Measurements from ENCODE around the gene CORO2A. TPM values are rescaled to one million over a fixed set of nuclear protein-coding genes. Genes with fewer than 3 reads are reported as not detected.

CORO2A gene
- total and polyA plus RNA-seq, 2 of the 13 experiments (the other 11 are each of a cell fraction or from before 2014, with no cell fraction given), result 14.4 to 15.3 TPM

GRCh38 chr9:98176391-98177259 lies 15.8 kb downstream of the CORO2A start (continued):
- TF ChIP-seq ZNF629 (CRISPR knock-in tag; conservative IDR thresholded peaks at IDR 0.05) (no peak), ZBTB4 (CRISPR knock-in tag; IDR thresholded peaks at IDR 0.05; ENCODE audit: borderline replicate concordance) (no peak), KLF12 (CRISPR knock-in tag; IDR thresholded peaks at IDR 0.05; ENCODE audit: borderline replicate concordance) (no peak), SATB2 (CRISPR knock-in tag; IDR thresholded peaks at IDR 0.05) (no peak), TCF12 (IDR thresholded peaks at IDR 0.05) (no peak), TCF12 (CRISPR knock-in tag; IDR thresholded peaks at IDR 0.05) (no peak), ZFP41 (CRISPR knock-in tag; IDR thresholded peaks at IDR 0.05; ENCODE audit: borderline replicate concordance) (no peak), FOXC1 (CRISPR knock-in tag; IDR thresholded peaks at IDR 0.05; ENCODE audit: borderline replicate concordance) (no peak), ZBTB21 (CRISPR knock-in tag; IDR thresholded peaks at IDR 0.05) (no peak), TOPORS (CRISPR knock-in tag; IDR thresholded peaks at IDR 0.05) (no peak), ZNF431 (CRISPR knock-in tag; IDR thresholded peaks at IDR 0.05; ENCODE audit: borderline replicate concordance, low read depth) (no peak), PAWR (CRISPR knock-in tag; IDR thresholded peaks at IDR 0.05; ENCODE audit: borderline replicate concordance) (no peak), GATAD2A (CRISPR knock-in tag; IDR thresholded peaks at IDR 0.05) (peak; percentile 42; the same call in 1 of the 2 replicates), RXRB (CRISPR knock-in tag; IDR thresholded peaks at IDR 0.05; ENCODE audit: borderline replicate concordance) (peak; percentile 47; the same call in 1 of the 2 replicates), NFIB (CRISPR knock-in tag; IDR thresholded peaks at IDR 0.05; ENCODE audit: borderline replicate concordance) (no peak), ZNF354B (CRISPR knock-in tag; IDR thresholded peaks at IDR 0.05) (no peak)
- TF ChIP-seq, protein P1, sequence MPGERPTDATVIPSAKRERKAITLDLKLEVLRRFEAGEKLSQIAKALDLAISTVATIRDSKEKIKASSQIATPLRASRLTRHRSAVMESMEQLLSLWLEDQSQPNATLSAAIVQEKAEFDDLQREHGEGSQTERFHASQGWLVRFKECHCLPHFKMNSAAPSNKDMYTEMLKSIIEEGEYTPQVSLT (CRISPR knock-in tag; IDR thresholded peaks at IDR 0.05; ENCODE audit: borderline replicate concordance, low read depth), result no peak
- TF ChIP-seq, protein P2, sequence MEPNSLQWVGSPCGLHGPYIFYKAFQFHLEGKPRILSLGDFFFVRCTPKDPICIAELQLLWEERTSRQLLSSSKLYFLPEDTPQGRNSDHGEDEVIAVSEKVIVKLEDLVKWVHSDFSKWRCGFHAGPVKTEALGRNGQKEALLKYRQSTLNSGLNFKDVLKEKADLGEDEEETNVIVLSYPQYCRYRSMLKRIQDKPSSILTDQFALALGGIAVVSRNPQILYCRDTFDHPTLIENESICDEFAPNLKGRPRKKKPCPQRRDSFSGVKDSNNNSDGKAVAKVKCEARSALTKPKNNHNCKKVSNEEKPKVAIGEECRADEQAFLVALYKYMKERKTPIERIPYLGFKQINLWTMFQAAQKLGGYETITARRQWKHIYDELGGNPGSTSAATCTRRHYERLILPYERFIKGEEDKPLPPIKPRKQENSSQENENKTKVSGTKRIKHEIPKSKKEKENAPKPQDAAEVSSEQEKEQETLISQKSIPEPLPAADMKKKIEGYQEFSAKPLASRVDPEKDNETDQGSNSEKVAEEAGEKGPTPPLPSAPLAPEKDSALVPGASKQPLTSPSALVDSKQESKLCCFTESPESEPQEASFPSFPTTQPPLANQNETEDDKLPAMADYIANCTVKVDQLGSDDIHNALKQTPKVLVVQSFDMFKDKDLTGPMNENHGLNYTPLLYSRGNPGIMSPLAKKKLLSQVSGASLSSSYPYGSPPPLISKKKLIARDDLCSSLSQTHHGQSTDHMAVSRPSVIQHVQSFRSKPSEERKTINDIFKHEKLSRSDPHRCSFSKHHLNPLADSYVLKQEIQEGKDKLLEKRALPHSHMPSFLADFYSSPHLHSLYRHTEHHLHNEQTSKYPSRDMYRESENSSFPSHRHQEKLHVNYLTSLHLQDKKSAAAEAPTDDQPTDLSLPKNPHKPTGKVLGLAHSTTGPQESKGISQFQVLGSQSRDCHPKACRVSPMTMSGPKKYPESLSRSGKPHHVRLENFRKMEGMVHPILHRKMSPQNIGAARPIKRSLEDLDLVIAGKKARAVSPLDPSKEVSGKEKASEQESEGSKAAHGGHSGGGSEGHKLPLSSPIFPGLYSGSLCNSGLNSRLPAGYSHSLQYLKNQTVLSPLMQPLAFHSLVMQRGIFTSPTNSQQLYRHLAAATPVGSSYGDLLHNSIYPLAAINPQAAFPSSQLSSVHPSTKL (CRISPR knock-in tag; IDR thresholded peaks at IDR 0.05), result 0 out of 2 replicates have a peak, but pooled peaks have one; percentile 25
- TF ChIP-seq, protein P3, sequence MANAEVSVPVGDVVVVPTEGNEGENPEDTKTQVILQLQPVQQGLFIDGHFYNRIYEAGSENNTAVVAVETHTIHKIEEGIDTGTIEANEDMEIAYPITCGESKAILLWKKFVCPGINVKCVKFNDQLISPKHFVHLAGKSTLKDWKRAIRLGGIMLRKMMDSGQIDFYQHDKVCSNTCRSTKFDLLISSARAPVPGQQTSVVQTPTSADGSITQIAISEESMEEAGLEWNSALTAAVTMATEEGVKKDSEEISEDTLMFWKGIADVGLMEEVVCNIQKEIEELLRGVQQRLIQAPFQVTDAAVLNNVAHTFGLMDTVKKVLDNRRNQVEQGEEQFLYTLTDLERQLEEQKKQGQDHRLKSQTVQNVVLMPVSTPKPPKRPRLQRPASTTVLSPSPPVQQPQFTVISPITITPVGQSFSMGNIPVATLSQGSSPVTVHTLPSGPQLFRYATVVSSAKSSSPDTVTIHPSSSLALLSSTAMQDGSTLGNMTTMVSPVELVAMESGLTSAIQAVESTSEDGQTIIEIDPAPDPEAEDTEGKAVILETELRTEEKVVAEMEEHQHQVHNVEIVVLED (CRISPR knock-in tag; IDR thresholded peaks at IDR 0.05; ENCODE audit: borderline replicate concordance), result no peak

All from HepG2 (cell line).